Measurements from ENCODE around the gene EFHD1.
A peak's percentile ranks its signal among the peaks of the same experiment; 100 is the strongest.

Gene EFHD1

GRCh38 chr2:232633413-232634205, at the start of gene EFHD1:
Gene EFHD1 (plus strand): TSS chr2:232633604. CDS start chr2:232633705, 101 bp downstream.
- DNase-seq (ENCODE audit: low spot score) = peak; percentile 55

GRCh38 chr2:232584238-232584637, 49.2 kb upstream of the EFHD1 start:
- DNase-seq (ENCODE audit: low spot score) = no peak

GRCh38 chr2:232586943-232587505, 46.4 kb upstream of the EFHD1 start:
- DNase-seq (ENCODE audit: low spot score) = no peak

- no peak for DNase-seq (ENCODE audit: low spot score)
Observed at GRCh38 chr2:232587512-232587911, 45.9 kb upstream of the EFHD1 start.

- DNase-seq (ENCODE audit: low spot score) = no peak
Observed at GRCh38 chr2:232588031-232588430, 45.4 kb upstream of the EFHD1 start.

GRCh38 chr2:232588680-232589585, 44.5 kb upstream of the EFHD1 start:
- DNase-seq (ENCODE audit: low spot score) = peak; percentile 91

GRCh38 chr2:232592772-232593395, 40.5 kb upstream of the EFHD1 start:
- peak; percentile 82 for DNase-seq (ENCODE audit: low spot score)

- DNase-seq (ENCODE audit: low spot score) = no peak
Observed at GRCh38 chr2:232593982-232594381, 39.4 kb upstream of the EFHD1 start.

GRCh38 chr2:232597362-232598079, 35.9 kb upstream of the EFHD1 start:
- no peak for DNase-seq (ENCODE audit: low spot score)

GRCh38 chr2:232598293-232598692, 35.1 kb upstream of the EFHD1 start:
- DNase-seq (ENCODE audit: low spot score) = no peak

GRCh38 chr2:232600053-232600773, 33.2 kb upstream of the EFHD1 start:
- no peak for DNase-seq (ENCODE audit: low spot score)

- no peak for DNase-seq (ENCODE audit: low spot score)
Observed at GRCh38 chr2:232603283-232603682, 30.1 kb upstream of the EFHD1 start.

- DNase-seq (ENCODE audit: low spot score) = no peak
Observed at GRCh38 chr2:232604535-232604934, 28.9 kb upstream of the EFHD1 start.

GRCh38 chr2:232607011-232607410, 26.4 kb upstream of the EFHD1 start:
- DNase-seq (ENCODE audit: low spot score) = no peak

GRCh38 chr2:232609607-232610006, 23.8 kb upstream of the EFHD1 start:
- DNase-seq (ENCODE audit: low spot score) = no peak

- DNase-seq (ENCODE audit: low spot score) = no peak
Observed at GRCh38 chr2:232610081-232610480, 23.3 kb upstream of the EFHD1 start.

- no peak for DNase-seq (ENCODE audit: low spot score)
Observed at GRCh38 chr2:232611061-232611460, 22.3 kb upstream of the EFHD1 start.

- DNase-seq (ENCODE audit: low spot score) = peak; percentile 51
Observed at GRCh38 chr2:232611559-232612218, 21.7 kb upstream of the EFHD1 start.

GRCh38 chr2:232613538-232614134, 19.8 kb upstream of the EFHD1 start:
- DNase-seq (ENCODE audit: low spot score) = no peak

GRCh38 chr2:232615339-232615738, 18.1 kb upstream of the EFHD1 start:
- no peak for DNase-seq (ENCODE audit: low spot score)
